ENCODE results near the gene FADD.

The FADD gene

DNA sequence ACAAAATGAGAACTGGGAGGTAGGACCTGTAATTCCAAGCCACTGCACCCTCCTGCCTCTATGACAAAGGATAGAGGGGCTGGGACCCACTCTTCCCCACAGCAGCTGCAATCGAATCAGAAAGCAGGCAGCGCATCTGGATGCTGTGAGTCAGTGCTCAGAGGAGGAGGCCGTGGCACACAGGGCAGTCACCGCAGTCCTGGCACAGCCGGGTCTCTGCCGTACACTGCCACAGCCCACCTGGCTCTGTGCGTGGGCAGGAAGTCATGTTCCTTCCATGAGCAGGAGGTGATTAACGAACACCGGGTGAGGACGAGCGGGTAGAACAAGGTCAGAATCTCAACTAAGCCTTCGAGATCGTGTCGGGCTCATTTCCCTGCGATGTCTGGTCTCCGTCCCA is 37.2 kb downstream of the FADD start:
- Mint-ChIP-seq H3K36me3 (ENCODE audit: low read depth) (no peaks in the 10 kb centered on the region), H3K27me3 (ENCODE audit: low read depth, poor library complexity) (peaks cover 30% of the 10 kb centered on the region), H3K9me3 (no peaks in the 10 kb centered on the region), H3K4me1 (no peaks in the 10 kb centered on the region), H3K4me3 (no peak overlapping the region), H3K27ac (no peak overlapping the region)
- no peak for DNase-seq
- TF ChIP-seq, protein P1, sequence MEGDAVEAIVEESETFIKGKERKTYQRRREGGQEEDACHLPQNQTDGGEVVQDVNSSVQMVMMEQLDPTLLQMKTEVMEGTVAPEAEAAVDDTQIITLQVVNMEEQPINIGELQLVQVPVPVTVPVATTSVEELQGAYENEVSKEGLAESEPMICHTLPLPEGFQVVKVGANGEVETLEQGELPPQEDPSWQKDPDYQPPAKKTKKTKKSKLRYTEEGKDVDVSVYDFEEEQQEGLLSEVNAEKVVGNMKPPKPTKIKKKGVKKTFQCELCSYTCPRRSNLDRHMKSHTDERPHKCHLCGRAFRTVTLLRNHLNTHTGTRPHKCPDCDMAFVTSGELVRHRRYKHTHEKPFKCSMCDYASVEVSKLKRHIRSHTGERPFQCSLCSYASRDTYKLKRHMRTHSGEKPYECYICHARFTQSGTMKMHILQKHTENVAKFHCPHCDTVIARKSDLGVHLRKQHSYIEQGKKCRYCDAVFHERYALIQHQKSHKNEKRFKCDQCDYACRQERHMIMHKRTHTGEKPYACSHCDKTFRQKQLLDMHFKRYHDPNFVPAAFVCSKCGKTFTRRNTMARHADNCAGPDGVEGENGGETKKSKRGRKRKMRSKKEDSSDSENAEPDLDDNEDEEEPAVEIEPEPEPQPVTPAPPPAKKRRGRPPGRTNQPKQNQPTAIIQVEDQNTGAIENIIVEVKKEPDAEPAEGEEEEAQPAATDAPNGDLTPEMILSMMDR (IDR thresholded peaks at IDR 0.05) = no peak

DNA sequence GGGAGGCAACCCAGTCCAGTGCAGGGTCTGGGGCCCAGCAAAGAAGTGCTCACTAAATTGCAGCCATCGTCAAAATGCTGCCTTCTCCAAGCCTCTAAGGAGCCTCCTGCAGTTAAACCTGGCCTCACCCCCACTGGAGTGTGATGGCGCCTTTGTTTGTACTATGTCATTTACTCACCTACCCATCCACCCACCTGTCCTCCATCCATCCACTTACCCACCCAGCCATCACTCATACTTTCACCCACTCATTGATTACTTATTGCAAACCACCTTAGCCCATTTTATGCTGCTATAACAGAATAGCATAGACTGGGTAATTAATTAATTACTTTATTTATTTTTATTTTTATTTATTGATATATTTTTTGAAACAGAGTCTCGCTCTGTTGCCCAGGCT is 38.6 kb downstream of the FADD start:
- no peak overlapping the region for H3K27ac Mint-ChIP-seq
- H3K4me3 Mint-ChIP-seq = no peak overlapping the region
- DNase-seq = no peak
- no peaks in the 10 kb centered on the region for H3K9me3 Mint-ChIP-seq
- H3K27me3 Mint-ChIP-seq (ENCODE audit: low read depth, poor library complexity) = peaks cover 32% of the 10 kb centered on the region
- TF ChIP-seq, protein P1 (IDR thresholded peaks at IDR 0.05) = no peak
- peaks cover 4% of the 10 kb centered on the region for H3K4me1 Mint-ChIP-seq
- no peaks in the 10 kb centered on the region for H3K36me3 Mint-ChIP-seq (ENCODE audit: low read depth)

DNA sequence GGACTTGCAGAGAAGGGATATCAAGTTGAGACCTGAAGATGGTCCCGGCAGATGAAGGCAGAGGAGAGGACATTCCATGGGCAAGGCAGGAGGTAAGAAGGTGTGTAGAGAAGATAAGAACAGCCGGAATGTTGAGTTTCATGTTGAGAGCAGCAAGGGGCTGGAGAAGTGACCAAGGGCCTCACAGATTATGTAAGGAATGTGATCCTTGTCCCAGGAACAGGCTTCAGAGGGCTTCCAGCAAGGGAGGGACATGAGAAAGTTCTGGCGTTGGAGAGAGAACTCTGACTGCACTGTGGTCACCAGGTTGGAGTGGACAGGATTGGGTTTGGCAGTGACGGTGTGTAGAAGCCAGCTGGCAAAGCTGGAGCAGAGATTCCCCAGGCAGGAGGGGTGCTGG is 39.8 kb downstream of the FADD start:
- Mint-ChIP-seq H3K4me3 (no peak overlapping the region), H3K9me3 (no peaks in the 10 kb centered on the region), H3K27ac (peak overlapping the region; percentile 11), H3K36me3 (ENCODE audit: low read depth) (no peaks in the 10 kb centered on the region), H3K27me3 (ENCODE audit: low read depth, poor library complexity) (peaks cover 32% of the 10 kb centered on the region), H3K4me1 (peaks cover 16% of the 10 kb centered on the region)
- DNase-seq = no peak
- TF ChIP-seq, protein P1 (IDR thresholded peaks at IDR 0.05) = no peak

DNA sequence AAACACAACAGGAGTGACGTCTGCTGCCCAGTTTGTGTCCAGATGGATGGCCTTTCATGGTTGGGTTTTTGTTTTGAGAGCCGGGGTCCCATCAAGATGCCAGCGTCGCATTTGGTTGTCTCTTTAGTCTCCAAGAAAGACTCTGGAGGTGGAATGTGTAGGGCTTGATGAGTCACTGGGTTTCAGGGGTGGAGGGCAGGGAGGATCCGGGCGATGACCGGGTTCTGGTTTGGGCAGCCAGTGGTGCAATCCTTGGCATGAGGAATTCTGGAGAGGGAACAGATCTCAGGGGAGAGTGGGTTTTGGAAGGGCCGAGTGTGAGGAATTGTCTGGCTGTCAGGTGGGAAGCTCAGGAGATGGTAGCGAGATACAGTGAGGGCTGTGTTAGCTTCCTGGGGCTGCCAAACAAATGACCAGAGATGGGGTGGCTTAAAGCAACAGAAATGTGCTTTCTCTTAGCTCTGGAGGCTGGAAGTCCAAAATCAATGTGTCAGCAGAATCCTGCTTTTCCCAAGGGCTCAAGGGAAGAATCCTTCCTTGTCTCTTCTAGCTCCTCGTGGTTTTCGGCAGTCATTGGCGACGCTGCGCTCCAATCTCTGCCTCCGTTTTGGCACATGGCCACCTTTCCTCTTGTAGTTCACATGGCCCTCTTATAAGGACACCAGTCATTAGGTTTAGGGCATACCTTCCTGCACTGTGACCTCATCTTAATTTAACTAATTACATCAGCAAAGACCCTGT is 41.0 kb downstream of the FADD start:
- TF ChIP-seq, protein P1 (IDR thresholded peaks at IDR 0.05) = no peak
- Mint-ChIP-seq H3K4me1 (peaks cover 18% of the 10 kb centered on the region), H3K27ac (no peak overlapping the region), H3K4me3 (no peak overlapping the region), H3K36me3 (ENCODE audit: low read depth) (no peaks in the 10 kb centered on the region), H3K9me3 (no peaks in the 10 kb centered on the region), H3K27me3 (ENCODE audit: low read depth, poor library complexity) (peaks cover 34% of the 10 kb centered on the region)
- no peak for DNase-seq

DNA sequence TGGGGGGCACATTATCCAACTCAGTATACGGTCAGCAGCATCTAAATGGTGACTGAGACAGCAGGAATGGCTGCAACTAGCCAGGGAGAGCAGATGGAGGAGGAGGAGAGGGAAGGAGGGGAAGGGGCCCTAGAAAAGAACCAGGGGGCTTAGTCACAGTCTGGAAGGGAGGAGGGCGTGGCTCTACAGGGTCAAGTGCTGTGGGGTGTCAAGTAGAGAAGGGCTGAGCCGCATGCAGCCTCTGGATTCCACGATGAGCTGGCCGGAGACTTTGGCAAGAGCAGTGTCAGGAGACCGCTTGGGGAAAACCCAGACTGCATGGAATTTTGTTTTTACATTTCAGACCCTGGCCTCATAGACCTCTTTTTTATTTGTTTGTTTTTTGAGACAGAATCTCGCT is 41.6 kb downstream of the FADD start:
- peaks cover 18% of the 10 kb centered on the region for H3K4me1 Mint-ChIP-seq
- H3K36me3 Mint-ChIP-seq (ENCODE audit: low read depth) = no peaks in the 10 kb centered on the region
- TF ChIP-seq, protein P1 (IDR thresholded peaks at IDR 0.05) = no peak
- no peak overlapping the region for H3K27ac Mint-ChIP-seq
- no peak overlapping the region for H3K4me3 Mint-ChIP-seq
- DNase-seq = no peak
- H3K9me3 Mint-ChIP-seq = no peaks in the 10 kb centered on the region
- H3K27me3 Mint-ChIP-seq (ENCODE audit: low read depth, poor library complexity) = peaks cover 28% of the 10 kb centered on the region

DNA sequence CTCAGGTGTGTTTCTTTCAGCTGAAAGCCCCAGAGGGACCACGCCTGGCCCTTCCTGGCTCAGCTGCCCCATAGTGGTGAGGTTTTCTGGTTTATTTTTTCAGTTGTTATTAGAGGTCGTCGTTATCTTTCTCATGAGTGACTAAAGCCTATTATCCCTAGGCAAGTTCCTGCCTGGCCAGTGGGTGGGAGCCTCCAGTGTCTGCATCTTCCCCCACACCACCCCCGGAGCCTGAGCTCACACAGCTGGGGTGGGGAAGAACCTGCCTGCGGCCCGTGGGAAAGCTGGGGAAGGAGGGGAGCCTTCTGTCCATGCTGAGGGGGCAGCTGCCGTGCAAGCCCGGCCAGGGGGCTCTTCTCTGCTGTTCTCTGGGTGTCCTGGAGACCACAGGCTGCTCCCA is 43.1 kb downstream of the FADD start:
- no peak overlapping the region for H3K27ac Mint-ChIP-seq
- H3K4me1 Mint-ChIP-seq = peaks cover 25% of the 10 kb centered on the region
- no peak for DNase-seq
- TF ChIP-seq, protein P1 (IDR thresholded peaks at IDR 0.05) = no peak
- H3K9me3 Mint-ChIP-seq = no peaks in the 10 kb centered on the region
- peaks cover 27% of the 10 kb centered on the region for H3K27me3 Mint-ChIP-seq (ENCODE audit: low read depth, poor library complexity)
- no peak overlapping the region for H3K4me3 Mint-ChIP-seq
- H3K36me3 Mint-ChIP-seq (ENCODE audit: low read depth) = no peaks in the 10 kb centered on the region

Measured in nephron progenitor cell (in vitro differentiated cells).